IMR-90 (cell line): ENCODE results near the gene KTN1. TPM values are rescaled to one million over a fixed set of nuclear protein-coding genes. Genes with fewer than 3 reads are reported as not detected.

Experiments used
- ATAC-seq: fragments of 200-7000 bp; cut with Tn5 transposase; 2 replicates; pipeline ENCODE4 v1.9.1; 2020; ENCODE audit warnings: low read depth, mild to moderate bottlenecking, moderate library complexity
- BruUV-seq: library from RNA; stranded (reverse); fragments of 400-500 nt; replicated peaks from 2 replicates; lab custom pipeline; 2021; lab: Mats Ljungman, UMichigan
- CTCF ChIA-PET: fragments of 300-600 bp; formaldehyde crosslinking; extraction: SDS; loops from one replicate; lab custom pipeline; 2021; ENCODE audit warnings: antibody characterized with exemption; lab: Yijun Ruan, JAX
- POLR2A ChIA-PET: fragments of 300-600 bp; sonication (Branson Sonifier 250); formaldehyde crosslinking; loops from one replicate; lab custom pipeline; 2022; ENCODE audit warnings: antibody characterized with exemption; ENCODE audit not compliant: unreplicated experiment; lab: Charles Lee
- DNase-seq: peaks from one replicate; pipeline ENCODE4 v3.0.0; 2013
- H2AFZ ChIP-seq: replicated peaks from 2 replicates; pipeline ENCODE3; 2013; ENCODE audit warnings: low read length, mild to moderate bottlenecking; ENCODE audit not compliant: poor library complexity
- H2AK5ac ChIP-seq: 2 replicates; pipeline ENCODE4 v1.6.1; 2013; ENCODE audit warnings: low read depth, low read length, inconsistent platforms
- H2AK9ac ChIP-seq: replicated peaks from 2 replicates; pipeline ENCODE3; 2013; ENCODE audit warnings: mild to moderate bottlenecking, low read depth, low read length, moderate library complexity; ENCODE audit not compliant: poor library complexity
- H2BK120ac ChIP-seq: 2 replicates; pipeline ENCODE4 v1.6.1; 2013; ENCODE audit warnings: low read depth, low read length, inconsistent platforms
- H2BK15ac ChIP-seq: 3 replicates; pipeline ENCODE4 v1.6.1; 2013; ENCODE audit warnings: low read depth, low read length, inconsistent platforms
- H2BK20ac ChIP-seq: 2 replicates; pipeline ENCODE4 v1.6.1; 2013; ENCODE audit warnings: low read depth, mild to moderate bottlenecking, inconsistent platforms, low read length, moderate library complexity
- H2BK5ac ChIP-seq: 2 replicates; pipeline ENCODE4 v1.6.1; 2013; ENCODE audit warnings: mild to moderate bottlenecking, low read depth, low read length, inconsistent platforms; ENCODE audit not compliant: poor library complexity, severe bottlenecking
- H3K14ac ChIP-seq: replicated peaks from 2 replicates; pipeline ENCODE4 v1.6.1; 2013; ENCODE audit warnings: low read depth, low read length, inconsistent platforms
- H3K18ac ChIP-seq: 2 replicates; pipeline ENCODE4 v1.6.1; 2013; ENCODE audit warnings: low read depth, low read length, control low read depth
- H3K23ac ChIP-seq: 2 replicates; pipeline ENCODE4 v1.6.1; 2013; ENCODE audit warnings: low read depth, low read length, inconsistent platforms
- H3K27ac ChIP-seq: 2 replicates; pipeline ENCODE4 v1.5.1; 2013; ENCODE audit warnings: mild to moderate bottlenecking, control low read depth, low read length; ENCODE audit not compliant: insufficient read depth
- H3K27me3 ChIP-seq: 2 replicates; pipeline ENCODE4 v1.6.1; 2013; ENCODE audit warnings: low read length; ENCODE audit not compliant: control insufficient read depth, insufficient read depth
- H3K36me3 ChIP-seq: 2 replicates; pipeline ENCODE4 v1.6.1; 2013; ENCODE audit warnings: low read length, mixed read lengths; ENCODE audit not compliant: control insufficient read depth, insufficient read depth
- H3K4ac ChIP-seq: 2 replicates; pipeline ENCODE4 v1.6.1; 2013; ENCODE audit warnings: low read depth, low read length, inconsistent platforms
- H3K4me1 ChIP-seq: 2 replicates; pipeline ENCODE4 v1.6.1; 2013; ENCODE audit warnings: low read length, mixed read lengths; ENCODE audit not compliant: control insufficient read depth, insufficient read depth
- H3K4me2 ChIP-seq: 2 replicates; pipeline ENCODE4 v1.6.1; 2013; ENCODE audit warnings: low read depth, mild to moderate bottlenecking, control low read depth, low read length, moderate library complexity
- H3K4me3 ChIP-seq: 2 replicates; pipeline ENCODE4 v1.5.1; 2013; ENCODE audit warnings: low read depth, mild to moderate bottlenecking, control low read depth, low read length, moderate library complexity; ENCODE audit not compliant: insufficient read depth
- H3K56ac ChIP-seq: 2 replicates; pipeline ENCODE4 v1.6.1; 2013; ENCODE audit warnings: low read length, inconsistent platforms; ENCODE audit not compliant: insufficient read depth; ENCODE audit errors: extremely low read depth
- H3K79me1 ChIP-seq, 2 experiments: 2 replicates each; pipeline ENCODE4 v1.6.1; 2013; ENCODE audit warnings: low read length in 2 of 2, inconsistent platforms in 1 of 2, low read depth in 1 of 2
- H3K9ac ChIP-seq: 2 replicates; pipeline ENCODE4 v1.6.1; 2013; ENCODE audit warnings: low read depth, low read length, control low read depth
- H3K9me1 ChIP-seq: 2 replicates; pipeline ENCODE4 v1.6.1; 2013; ENCODE audit warnings: low read length, inconsistent platforms; ENCODE audit not compliant: insufficient read depth
- H3K9me3 ChIP-seq: 2 replicates; pipeline ENCODE4 v1.6.1; 2013; ENCODE audit warnings: low read length; ENCODE audit not compliant: control insufficient read depth, insufficient read depth
- H4K20me1 ChIP-seq: 2 replicates; pipeline ENCODE4 v1.6.1; 2013; ENCODE audit warnings: low read length, inconsistent platforms; ENCODE audit not compliant: insufficient read depth
- H4K5ac ChIP-seq: 2 replicates; pipeline ENCODE4 v1.6.1; 2013; ENCODE audit warnings: mild to moderate bottlenecking, low read depth, low read length, control low read depth
- H4K8ac ChIP-seq, 2 experiments: 2 replicates each; pipeline ENCODE4 v1.6.1; 2013; ENCODE audit warnings: low read depth in 2 of 2, low read length in 2 of 2, control low read depth in 1 of 2, inconsistent platforms in 1 of 2
- H4K91ac ChIP-seq: 2 replicates; pipeline ENCODE4 v1.6.1; 2013; ENCODE audit warnings: low read depth, low read length, inconsistent platforms; ENCODE audit not compliant: insufficient read depth
- BHLHE40 ChIP-seq: fragments of 150-350 bp; IDR thresholded peaks from 2 replicates; pipeline ENCODE4 v1.6.1; 2016; ENCODE audit warnings: mild to moderate bottlenecking, low read depth, low read length
- CEBPB ChIP-seq: IDR thresholded peaks from 2 replicates; pipeline ENCODE4 v1.6.1; 2012; ENCODE audit warnings: low read depth, low read length, improper control_type of control experiment
- CHD1 ChIP-seq: IDR thresholded peaks from 2 replicates; pipeline ENCODE4 v1.6.1; 2012; ENCODE audit warnings: low read depth, low read length, improper control_type of control experiment
- CTCF ChIP-seq: conservative IDR thresholded peaks from 2 replicates; pipeline ENCODE4 v1.5.1; 2012; ENCODE audit warnings: mild to moderate bottlenecking, low read depth, low read length, improper control_type of control experiment
- ELK1 ChIP-seq: fragments of 150-350 bp; IDR thresholded peaks from 2 replicates; pipeline ENCODE4 v1.6.1; 2016; ENCODE audit warnings: low read depth, mild to moderate bottlenecking, low read length, moderate library complexity, borderline replicate concordance
- FOS ChIP-seq: fragments of 150-350 bp; IDR thresholded peaks from 2 replicates; pipeline ENCODE4 v1.6.1; 2016; ENCODE audit warnings: low read depth, low read length
- MAFK ChIP-seq: IDR thresholded peaks from 2 replicates; pipeline ENCODE4 v1.6.1; 2012; ENCODE audit warnings: low read depth, low read length, improper control_type of control experiment
- MAZ ChIP-seq: IDR thresholded peaks from 2 replicates; pipeline ENCODE4 v1.6.1; 2012; ENCODE audit warnings: low read depth, mild to moderate bottlenecking, low read length, improper control_type of control experiment, moderate library complexity, borderline replicate concordance
- MXI1 ChIP-seq: IDR thresholded peaks from 2 replicates; pipeline ENCODE4 v1.6.1; 2012; ENCODE audit warnings: low read depth, mild to moderate bottlenecking, low read length, moderate library complexity, borderline replicate concordance
- NFE2L2 ChIP-seq: fragments of 150-350 bp; IDR thresholded peaks from 2 replicates; pipeline ENCODE4 v1.6.1; 2016; ENCODE audit warnings: low read depth, mild to moderate bottlenecking, low read length
- POLR2A ChIP-seq: IDR thresholded peaks from 2 replicates; pipeline ENCODE4 v1.6.1; 2012; ENCODE audit warnings: mild to moderate bottlenecking, low read depth, low read length
- RAD21 ChIP-seq: IDR thresholded peaks from 2 replicates; pipeline ENCODE4 v1.6.1; 2012; ENCODE audit warnings: low read length, improper control_type of control experiment
- RCOR1 ChIP-seq: IDR thresholded peaks from 2 replicates; pipeline ENCODE4 v1.6.1; 2012; ENCODE audit warnings: mild to moderate bottlenecking, low read length, improper control_type of control experiment; ENCODE audit not compliant: insufficient replicate concordance
- RFX5 ChIP-seq: IDR thresholded peaks from 2 replicates; pipeline ENCODE4 v1.8.0; 2012; ENCODE audit warnings: low read depth, mild to moderate bottlenecking, low read length, moderate library complexity
- SMC3 ChIP-seq: fragments of 150-350 bp; IDR thresholded peaks from 2 replicates; pipeline ENCODE4 v1.6.1; 2016; ENCODE audit warnings: low read depth, mild to moderate bottlenecking, antibody characterized with exemption, low read length, moderate library complexity
- WGBS, 2 experiments: methylation state at CpG; one replicate each; pipeline versions ENCODE4 v1.1.5 to v1.1.7; 2013; ENCODE audit warnings: missing lambda C conversion rate in 2 of 2; ENCODE audit not compliant: insufficient read length in 1 of 2; ENCODE audit errors: extremely low coverage in 2 of 2; 5-methylcytosine and 5-hydroxymethylcytosine counted together
- dilution Hi-C: fragments of 300-500 bp; cut with HindIII; formaldehyde crosslinking; loops from one replicate; pipeline ENCODE4 v1.14.3; 2018; ENCODE audit warnings: low sequenced_read_pairs; ENCODE audit not compliant: unreplicated experiment
- in situ Hi-C: fragments of 300-500 bp; cut with MboI; formaldehyde crosslinking; loops from 3 replicates; pipeline ENCODE4 v1.14.3; 2019; ENCODE audit warnings: low sequenced_read_pairs, inconsistent platforms, mixed read lengths
- intact Hi-C: fragments of 100-400 bp; cut with micrococcal nuclease; formaldehyde crosslinking; loops from 2 replicates; pipeline ENCODE4 v1.10.0; 2022
- polyA plus RNA-seq, 3 experiments: library from polyadenylated mRNA; depleted of rRNA; stranded (reverse); fragments of >200 nt; gene quantifications; 2 replicates each; pipeline ENCODE4 v1.2.3, GENCODE V29; 2012; ENCODE audit warnings: low replicate concordance in 1 of 3
- total RNA-seq: library from RNA; depleted of rRNA; stranded (reverse); fragments of >200 nt; gene quantifications from 2 replicates; pipeline ENCODE4 v1.2.3, GENCODE V29; 2012
- TF ChIP-seq, protein P1 (sequence below): fragments of 150-350 bp; IDR thresholded peaks from 2 replicates; pipeline ENCODE4 v1.6.1; 2017; ENCODE audit warnings: mild to moderate bottlenecking, antibody characterized with exemption, low read length, low read depth

KTN1 gene
- total and polyA plus RNA-seq, 2 of the 4 experiments (the other 2 are of a cell fraction) = 42.1 to 57.2 TPM

- TF ChIP-seq CEBPB (no peak), MXI1 (no peak), RAD21 (no peak), MAZ (no peak), RCOR1 (no peak), SMC3 (no peak), CTCF (no peak), BHLHE40 (no peak), POLR2A (no peak), NFE2L2 (no peak), RFX5 (no peak), MAFK (no peak), FOS (no peak), CHD1 (no peak), ELK1 (no peak)
- TF ChIP-seq, protein P1, sequence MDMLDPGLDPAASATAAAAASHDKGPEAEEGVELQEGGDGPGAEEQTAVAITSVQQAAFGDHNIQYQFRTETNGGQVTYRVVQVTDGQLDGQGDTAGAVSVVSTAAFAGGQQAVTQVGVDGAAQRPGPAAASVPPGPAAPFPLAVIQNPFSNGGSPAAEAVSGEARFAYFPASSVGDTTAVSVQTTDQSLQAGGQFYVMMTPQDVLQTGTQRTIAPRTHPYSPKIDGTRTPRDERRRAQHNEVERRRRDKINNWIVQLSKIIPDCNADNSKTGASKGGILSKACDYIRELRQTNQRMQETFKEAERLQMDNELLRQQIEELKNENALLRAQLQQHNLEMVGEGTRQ = no peak
- H3K27me3 ChIP-seq = no peaks in the 10 kb centered on the region
- intact Hi-C loops (loop anchor here (5.0 kb wide), 1 partner anchor 45 kb away; no protein-coding TSS in a partner anchor), in situ Hi-C loops (no loop called here), dilution Hi-C loops (no loop called here)
- CTCF ChIA-PET = no interaction called here
- H3K27ac ChIP-seq = no peak overlapping the region
- no peak overlapping the region for H4K91ac ChIP-seq
- H4K5ac ChIP-seq = no peak overlapping the region
- no peak overlapping the region for H2BK20ac ChIP-seq
- no peak overlapping the region for H3K18ac ChIP-seq
- ATAC-seq = no peak
- H3K79me1 ChIP-seq = peaks cover 36 to 65% of the 10 kb centered on the region in 2 experiments
- H3K23ac ChIP-seq = peak overlapping the region; percentile 27; the same call in 1 of the 2 replicates
- peak overlapping the region; percentile 61; the same call in 1 of the 2 replicates for H2AK5ac ChIP-seq
- H3K36me3 ChIP-seq = peaks cover 2% of the 10 kb centered on the region; the same call in 1 of the 2 replicates
- no peak for DNase-seq
- H2BK5ac ChIP-seq = peak overlapping the region; percentile 1
- H2BK15ac ChIP-seq = no peak overlapping the region
- peaks cover 7% of the 10 kb centered on the region for H3K9me1 ChIP-seq
- no peak overlapping the region for H3K4ac ChIP-seq
- H3K9me3 ChIP-seq = no peaks in the 10 kb centered on the region
- no CpG with 5 or more reads among the region's 3 CpGs for WGBS, 2 experiments
- H3K9ac ChIP-seq = no peak overlapping the region
- no peak overlapping the region for H3K56ac ChIP-seq
- BruUV-seq = no TSS peak
- H2AFZ ChIP-seq = no peak overlapping the region
- no peak overlapping the region for H4K8ac ChIP-seq
- no peak overlapping the region for H3K14ac ChIP-seq
- H2AK9ac ChIP-seq = no peak overlapping the region
- no peak overlapping the region for H2BK120ac ChIP-seq
- POLR2A ChIA-PET = no interaction called here
- peaks cover 36% of the 10 kb centered on the region for H4K20me1 ChIP-seq
- no peak overlapping the region for H3K4me2 ChIP-seq
- H3K4me3 ChIP-seq = no peak overlapping the region
- peaks cover 12% of the 10 kb centered on the region for H3K4me1 ChIP-seq
Observed at GRCh38 chr14:55607386-55607785, 27.4 kb downstream of the KTN1 start.
